ENCODE data around the gene MMEL1. TPM values are rescaled to one million over a fixed set of nuclear protein-coding genes. Genes with fewer than 3 reads are reported as not detected.

Gene MMEL1
- total and polyA plus RNA-seq, 2 donors (not counting 3 experiments of a cell fraction or from before 2014, with no cell fraction given): 1.1 to 1.2 TPM

DNA sequence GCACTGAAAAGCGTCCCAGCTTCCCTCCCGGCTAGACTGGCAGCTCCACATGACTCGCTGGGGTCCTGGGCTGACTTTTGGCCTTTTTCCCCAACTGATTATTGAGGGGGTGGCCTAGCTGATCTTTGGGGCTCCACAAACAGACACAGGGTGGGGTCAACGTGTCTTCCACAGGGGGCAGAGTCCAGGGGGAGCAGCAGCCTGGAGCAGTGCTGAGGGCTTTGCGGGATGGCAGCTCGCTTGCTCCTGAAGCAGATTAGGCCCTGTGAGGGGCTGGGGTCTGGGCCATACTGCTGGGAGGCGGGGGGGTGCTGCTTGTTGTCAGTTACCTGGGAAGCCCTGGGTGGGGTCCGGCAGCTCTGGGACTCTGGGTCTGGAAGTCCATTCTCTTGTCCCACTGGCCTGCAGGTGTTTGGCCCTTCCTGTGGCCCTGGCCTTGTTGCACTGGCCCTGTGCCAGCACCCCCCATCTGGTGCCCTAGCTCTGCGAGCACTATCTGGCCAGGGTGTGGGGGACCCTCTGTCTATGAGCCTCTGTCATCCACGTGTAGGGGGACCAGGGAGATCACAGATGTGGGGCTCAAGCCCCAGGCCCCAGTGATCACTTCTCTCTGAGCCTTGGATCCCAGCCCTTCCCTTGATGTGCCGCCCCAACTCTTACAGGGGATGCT is 90.4 kb downstream of the MMEL1 start:
- H3K9me1 ChIP-seq (replicated peaks; ENCODE audit: control insufficient read depth, extremely low read depth, insufficient read depth, low read length): no peaks in the 10 kb centered on the region
- BruUV-seq (replicated peaks): no TSS peak
- no peak overlapping the region for H3K27ac ChIP-seq (ENCODE audit: insufficient read depth, low read depth, low read length)
- intact Hi-C loops (cut with micrococcal nuclease): no loop called here
- ChIA-PET POLR2A (no interaction called here), CTCF (interaction anchor here (1.4 kb wide), 1 partner anchor 9 kb away, joined by 5 read pairs; no protein-coding TSS in a partner anchor)
- DNase-seq (ENCODE audit: low read depth, low spot score) (no peak), FAIRE-seq (no peak)
- H3K4me2 ChIP-seq (ENCODE audit: insufficient read depth, low read length): no peak overlapping the region
- dilution Hi-C loops (cut with MboI; ENCODE audit: extremely low pct_ligation_motif_present, low sequenced_read_pairs): no loop called here
- no peaks in the 10 kb centered on the region for H4K20me1 ChIP-seq (replicated peaks; ENCODE audit: control insufficient read depth, extremely low read depth, insufficient read depth, low read length)
- H3K79me2 ChIP-seq (ENCODE audit: control insufficient read depth, insufficient read depth, low read length): no peaks in the 10 kb centered on the region
- no peak overlapping the region for H3K4me3 ChIP-seq (replicated peaks in 1 of 3; ENCODE audit: insufficient read depth in 1 of 3, low read depth in 1 of 3, low read length in 3 of 3)
- peaks cover 0 to 1% of the 10 kb centered on the region in 2 experiments for H3K27me3 ChIP-seq (ENCODE audit: control insufficient read depth in 2 of 2, insufficient read depth in 2 of 2, low read length in 2 of 2)
- no peaks in the 10 kb centered on the region for H3K36me3 ChIP-seq (ENCODE audit: control insufficient read depth in 2 of 2, extremely low read depth in 1 of 2, insufficient read depth in 2 of 2, low read length in 2 of 2)
- H3K9me3 ChIP-seq (replicated peaks; ENCODE audit: control insufficient read depth, insufficient read depth, low read length): no peaks in the 10 kb centered on the region
- H3K4me1 ChIP-seq (ENCODE audit: control insufficient read depth, extremely low read depth, insufficient read depth, low read length): peaks cover 13% of the 10 kb centered on the region
- TF ChIP-seq, protein P1, sequence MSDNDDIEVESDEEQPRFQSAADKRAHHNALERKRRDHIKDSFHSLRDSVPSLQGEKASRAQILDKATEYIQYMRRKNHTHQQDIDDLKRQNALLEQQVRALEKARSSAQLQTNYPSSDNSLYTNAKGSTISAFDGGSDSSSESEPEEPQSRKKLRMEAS (IDR thresholded peaks at IDR 0.05; ENCODE audit: insufficient read depth, insufficient read length): no peak
- TF ChIP-seq POLR2A (IDR thresholded peaks at IDR 0.05; ENCODE audit: low read depth, low read length): no peak
- TF ChIP-seq MYC (IDR thresholded peaks at IDR 0.05; ENCODE audit: low read depth, low read length): no peak
- no peak for TF ChIP-seq FOS (IDR thresholded peaks at IDR 0.05; ENCODE audit: borderline replicate concordance, insufficient read depth, low read length)
- TF ChIP-seq EZH2 (IDR thresholded peaks at IDR 0.05; ENCODE audit: borderline replicate concordance, low read depth, low read length, severe bottlenecking): no peak
- TF ChIP-seq POLR2AphosphoS5 (IDR thresholded peaks at IDR 0.05; ENCODE audit: insufficient read depth, low read depth, low read length): no peak
- TF ChIP-seq, protein P2, sequence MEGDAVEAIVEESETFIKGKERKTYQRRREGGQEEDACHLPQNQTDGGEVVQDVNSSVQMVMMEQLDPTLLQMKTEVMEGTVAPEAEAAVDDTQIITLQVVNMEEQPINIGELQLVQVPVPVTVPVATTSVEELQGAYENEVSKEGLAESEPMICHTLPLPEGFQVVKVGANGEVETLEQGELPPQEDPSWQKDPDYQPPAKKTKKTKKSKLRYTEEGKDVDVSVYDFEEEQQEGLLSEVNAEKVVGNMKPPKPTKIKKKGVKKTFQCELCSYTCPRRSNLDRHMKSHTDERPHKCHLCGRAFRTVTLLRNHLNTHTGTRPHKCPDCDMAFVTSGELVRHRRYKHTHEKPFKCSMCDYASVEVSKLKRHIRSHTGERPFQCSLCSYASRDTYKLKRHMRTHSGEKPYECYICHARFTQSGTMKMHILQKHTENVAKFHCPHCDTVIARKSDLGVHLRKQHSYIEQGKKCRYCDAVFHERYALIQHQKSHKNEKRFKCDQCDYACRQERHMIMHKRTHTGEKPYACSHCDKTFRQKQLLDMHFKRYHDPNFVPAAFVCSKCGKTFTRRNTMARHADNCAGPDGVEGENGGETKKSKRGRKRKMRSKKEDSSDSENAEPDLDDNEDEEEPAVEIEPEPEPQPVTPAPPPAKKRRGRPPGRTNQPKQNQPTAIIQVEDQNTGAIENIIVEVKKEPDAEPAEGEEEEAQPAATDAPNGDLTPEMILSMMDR (IDR thresholded peaks at IDR 0.05; ENCODE audit: extremely low read depth in 1 of 2, insufficient read depth in 1 of 2, low read depth in 1 of 2, low read length in 2 of 2): no peak
- TF ChIP-seq JUN (IDR thresholded peaks at IDR 0.05; ENCODE audit: borderline replicate concordance, insufficient read depth, insufficient read length, low read depth): no peak
- no peak for TF ChIP-seq GATA2 (IDR thresholded peaks at IDR 0.05; ENCODE audit: insufficient read depth, insufficient read length, low read depth, low read length)
- H3K9ac ChIP-seq (replicated peaks; ENCODE audit: extremely low read depth, insufficient read depth, low read length): no peak overlapping the region
- no peak overlapping the region for H2AFZ ChIP-seq (ENCODE audit: low read depth, low read length)

All from endothelial cell of umbilical vein (primary cell).